HFF-Myc (cell line): Measurements from ENCODE around the gene PCDHGB4.
"Not testable (repeated sequence)": the region's sequence is repeated elsewhere in the genome, so short reads cannot be mapped to it uniquely, and the experiment has no call there.

ENCODE experiments used
- DNase-seq: peaks from one replicate; pipeline ENCODE4 v3.0.0-alpha.2; 2011; ENCODE audit warnings: low read depth; ENCODE audit errors: extremely low read depth
- H3K4me3 ChIP-seq: replicated peaks from 2 replicates; pipeline ENCODE4 v1.5.1; 2011; ENCODE audit warnings: low read depth, mild to moderate bottlenecking, control low read depth, low read length
- CTCF ChIP-seq: IDR thresholded peaks from 2 replicates; pipeline ENCODE4 v1.5.1; 2012; ENCODE audit warnings: mild to moderate bottlenecking, low read depth, low read length, control low read depth; ENCODE audit errors: missing control alignments

Gene PCDHGB4

GRCh38 chr5:141369994-141370848, 17.3 kb upstream of the PCDHGB4 start, which contains the start of gene PCDHGB3:
Gene PCDHGB3 (plus strand): TSS chr5:141370242. CDS start chr5:141370395, 153 bp downstream.
- TF ChIP-seq CTCF, result peak; percentile 57
- H3K4me3 ChIP-seq, result peak within 1 kb of the TSS; percentile 20
- DNase-seq, result no peak

GRCh38 chr5:141371572-141372475, 15.7 kb upstream of the PCDHGB4 start:
- no peak for TF ChIP-seq CTCF
- DNase-seq, result no peak
- no peak overlapping the region for H3K4me3 ChIP-seq

GRCh38 chr5:141373673-141374317, 13.7 kb upstream of the PCDHGB4 start, which contains the start of gene PCDHGA6:
Gene PCDHGA6 (plus strand): TSS chr5:141373891. CDS start chr5:141374084, 193 bp downstream.
- peak; percentile 56 for TF ChIP-seq CTCF
- H3K4me3 ChIP-seq, result peak within 1 kb of the TSS; percentile 36
- no peak for DNase-seq

- H3K4me3 ChIP-seq, result no peak overlapping the region
- no peak for TF ChIP-seq CTCF
These were observed 12.9 kb upstream of the PCDHGB4 start for GRCh38 chr5:141374627-141375026.

GRCh38 chr5:141375444-141376155, 11.9 kb upstream of the PCDHGB4 start:
- not testable (repeated sequence) for H3K4me3 ChIP-seq, DNase-seq

More at GRCh38 chr5:141374627-141375026, 12.9 kb upstream of the PCDHGB4 start:
- DNase-seq, result no peak

- DNase-seq, result no peak
- peak within 1 kb of the TSS; percentile 51 for H3K4me3 ChIP-seq
- TF ChIP-seq CTCF, result peak; percentile 47
These were observed 4.8 kb upstream of the PCDHGB4 start, which contains the start of gene PCDHGA7 for GRCh38 chr5:141382469-141383294. Gene PCDHGA7 (plus strand): TSS chr5:141382742. CDS start chr5:141382900, 158 bp downstream.
